Measurements from ENCODE around the gene KIZ. TPM values are rescaled to one million over a fixed set of nuclear protein-coding genes. Genes with fewer than 3 reads are reported as not detected.

KIZ gene, protein sequence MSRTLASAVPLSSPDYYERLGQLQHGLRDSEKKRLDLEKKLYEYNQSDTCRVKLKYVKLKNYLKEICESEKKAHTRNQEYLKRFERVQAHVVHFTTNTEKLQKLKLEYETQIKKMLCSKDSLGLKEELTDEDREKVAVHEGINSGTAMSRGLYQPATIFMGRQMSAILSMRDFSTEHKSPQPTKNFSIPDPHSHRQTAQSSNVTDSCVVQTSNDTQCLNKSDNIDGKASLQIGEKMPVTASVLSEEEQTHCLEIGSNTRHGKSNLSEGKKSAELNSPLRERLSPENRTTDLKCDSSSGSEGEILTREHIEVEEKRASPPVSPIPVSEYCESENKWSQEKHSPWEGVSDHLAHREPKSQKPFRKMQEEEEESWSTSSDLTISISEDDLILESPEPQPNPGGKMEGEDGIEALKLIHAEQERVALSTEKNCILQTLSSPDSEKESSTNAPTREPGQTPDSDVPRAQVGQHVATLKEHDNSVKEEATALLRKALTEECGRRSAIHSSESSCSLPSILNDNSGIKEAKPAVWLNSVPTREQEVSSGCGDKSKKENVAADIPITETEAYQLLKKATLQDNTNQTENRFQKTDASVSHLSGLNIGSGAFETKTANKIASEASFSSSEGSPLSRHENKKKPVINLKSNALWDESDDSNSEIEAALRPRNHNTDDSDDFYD
- total RNA-seq (21.8 TPM), polyA plus RNA-seq (ENCODE audit: insufficient read depth, low read depth, low replicate concordance) (17.3 TPM)
- long read RNA-seq, donor 1 = 0 reads
- long read RNA-seq, donor 2, partial matches to known transcripts = 0 of 1 reads
- long read RNA-seq, donor 2, other reads (novel, unspliced or antisense) = 0 of 1 reads
- long read RNA-seq, donor 3, transcript KIZ-210 (13 exons, 2,130 nt) = major isoform, 6 of 411 reads
- long read RNA-seq, donor 3, partial matches to known transcripts = 405 of 411 reads
- long read RNA-seq, donor 3, other reads (novel, unspliced or antisense) = 0 of 411 reads
- long read RNA-seq, donor 4, partial matches to known transcripts = 0 of 4 reads
- long read RNA-seq, donor 4, other reads (novel, unspliced or antisense) = 0 of 4 reads
- long read RNA-seq, donor 5 = 0 reads
- long read RNA-seq, donor 6, partial matches to known transcripts = 982 of 983 reads
- long read RNA-seq, donor 6, other reads (novel, unspliced or antisense) = 0 of 983 reads
- long read RNA-seq, donor 7, transcript KIZ-210 (13 exons, 2,130 nt) = major isoform, 7 of 12 reads
- long read RNA-seq, donor 7, partial matches to known transcripts = 1 of 12 reads
- long read RNA-seq, donor 7, other reads (novel, unspliced or antisense) = 4 of 12 reads
- long read RNA-seq, donor 8, transcript KIZ-210 (13 exons, 2,130 nt) = major isoform, 6 of 428 reads
- long read RNA-seq, donor 8, partial matches to known transcripts = 422 of 428 reads
- long read RNA-seq, donor 8, other reads (novel, unspliced or antisense) = 0 of 428 reads
- long read RNA-seq, donor 9 = 0 reads
- long read RNA-seq, donor 10, partial matches to known transcripts = 0 of 2 reads
- long read RNA-seq, donor 10, other reads (novel, unspliced or antisense) = 0 of 2 reads

GRCh38 chr20:21125849-21126580, at the start of gene KIZ:
TSS of gene KIZ (plus strand) at chr20:21126082. CDS start at chr20:21126116, 34 bp downstream.
- Histone ChIP-seq H3K9ac (ENCODE audit: low read length in 3 of 3) (peak within 1 kb of the TSS; percentile 70 to 80 (median 72)), H3K27ac (ENCODE audit: low read depth in 2 of 2, low read length in 2 of 2) (peak within 1 kb of the TSS; percentile 57 to 77), H3K4me3 (ENCODE audit: low read length in 3 of 3) (peak within 1 kb of the TSS; percentile 74 to 97 (median 81)), H3K4me1 (ENCODE audit: control insufficient read depth in 2 of 3, insufficient read depth in 2 of 3, low read depth in 1 of 3, low read length in 3 of 3) (peaks cover 0 to 4% (median 0%) of the 10 kb centered on the region in 3 donors), H3K27me3 (ENCODE audit: control insufficient read depth, insufficient read depth, low read length) (no peaks in the 10 kb centered on the region), H3K9me3 (ENCODE audit: control insufficient read depth in 2 of 3, insufficient read depth in 1 of 3, low read length in 3 of 3) (no peaks in the 10 kb centered on the region), H3K36me3 (ENCODE audit: control insufficient read depth in 2 of 3, insufficient read depth in 3 of 3, low read length in 3 of 3) (no peaks in the 10 kb centered on the region)
- intact Hi-C loops (cut with DNase I) = no loop called here
- FAIRE-seq = no peak
- DNase-seq = peak; percentile 97 to 99 (median 98)
- peak; percentile 45 for TF ChIP-seq CTCF (IDR thresholded peaks at IDR 0.05; ENCODE audit: borderline replicate concordance, extremely low read depth, insufficient read depth)

DNA sequence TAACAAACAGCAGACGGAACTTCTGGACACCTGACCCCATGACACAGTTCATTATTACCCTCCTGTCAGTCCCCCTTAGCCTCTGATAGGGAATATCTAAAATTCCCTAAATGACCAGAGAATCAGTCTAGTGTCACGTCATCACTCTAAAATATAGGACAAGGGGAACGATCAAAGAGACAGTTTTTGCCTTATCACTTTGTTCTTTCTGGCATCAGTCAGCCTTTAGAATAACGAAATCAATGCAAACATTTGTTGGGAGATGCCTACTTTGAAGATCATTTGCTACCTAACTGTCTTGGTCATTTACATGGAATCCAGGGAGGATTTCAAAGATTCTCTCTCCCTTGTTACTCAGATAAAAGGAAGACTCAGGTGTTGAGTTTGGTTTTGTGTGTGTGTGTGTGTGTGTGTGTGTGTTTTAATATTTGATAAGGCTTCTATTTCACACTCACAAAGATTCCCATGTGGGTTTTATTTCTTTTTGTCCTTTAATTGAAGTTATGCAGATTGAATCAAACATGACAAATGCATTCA, 48.0 kb upstream of the KIZ start:
- Histone ChIP-seq H3K4me3 (ENCODE audit: low read length in 3 of 3) (no peak overlapping the region), H3K9me3 (ENCODE audit: control insufficient read depth in 2 of 3, insufficient read depth in 1 of 3, low read length in 3 of 3) (no peaks in the 10 kb centered on the region), H3K4me1 (ENCODE audit: control insufficient read depth in 2 of 3, insufficient read depth in 2 of 3, low read depth in 1 of 3, low read length in 3 of 3) (no peaks in the 10 kb centered on the region), H3K36me3 (ENCODE audit: control insufficient read depth in 2 of 3, insufficient read depth in 3 of 3, low read length in 3 of 3) (no peaks in the 10 kb centered on the region), H3K9ac (ENCODE audit: low read length in 3 of 3) (no peak overlapping the region), H3K27ac (ENCODE audit: low read depth in 2 of 2, low read length in 2 of 2) (no peak overlapping the region), H3K27me3 (ENCODE audit: control insufficient read depth, insufficient read depth, low read length) (no peaks in the 10 kb centered on the region)
- FAIRE-seq = no peak
- intact Hi-C loops (cut with DNase I) = no loop called here
- no peak for TF ChIP-seq CTCF (IDR thresholded peaks at IDR 0.05; ENCODE audit: borderline replicate concordance, extremely low read depth, insufficient read depth)
- no peak for DNase-seq

GRCh38 chr20:21082584-21082983, 43.3 kb upstream of the KIZ start:
- Histone ChIP-seq H3K27ac (ENCODE audit: low read depth in 2 of 2, low read length in 2 of 2) (no peak overlapping the region), H3K9me3 (ENCODE audit: control insufficient read depth in 2 of 3, insufficient read depth in 1 of 3, low read length in 3 of 3) (no peaks in the 10 kb centered on the region), H3K9ac (ENCODE audit: low read length in 3 of 3) (no peak overlapping the region), H3K4me3 (ENCODE audit: low read length in 3 of 3) (no peak overlapping the region), H3K36me3 (ENCODE audit: control insufficient read depth in 2 of 3, insufficient read depth in 3 of 3, low read length in 3 of 3) (no peaks in the 10 kb centered on the region), H3K4me1 (ENCODE audit: control insufficient read depth in 2 of 3, insufficient read depth in 2 of 3, low read depth in 1 of 3, low read length in 3 of 3) (no peaks in the 10 kb centered on the region), H3K27me3 (ENCODE audit: control insufficient read depth, insufficient read depth, low read length) (no peaks in the 10 kb centered on the region)
- no peak for TF ChIP-seq CTCF (IDR thresholded peaks at IDR 0.05; ENCODE audit: borderline replicate concordance, extremely low read depth, insufficient read depth)
- DNase-seq = no peak
- FAIRE-seq = no peak
- intact Hi-C loops (cut with DNase I) = no loop called here
